Mesothelial cell of epicardium (in vitro differentiated cells): ENCODE data around the gene ROBO1. TPM values are rescaled to one million over a fixed set of nuclear protein-coding genes. Genes with fewer than 3 reads are reported as not detected.
A peak's percentile ranks its signal among the peaks of the same experiment; 100 is the strongest.

Source experiments
- DNase-seq, 2 experiments: peaks; one replicate each; pipeline ENCODE4 v3.0.0; 2021; ENCODE audit warnings: low spot score in 2 of 2; ENCODE audit not compliant: unreplicated experiment in 2 of 2
- H3K27ac Mint-ChIP-seq: 2 replicates; pipeline ENCODE4 v1.8.0; 2021; ENCODE audit warnings: mixed read lengths
- H3K27me3 Mint-ChIP-seq: 2 replicates; pipeline ENCODE4 v1.8.0; 2021; ENCODE audit warnings: low read depth, mixed read lengths
- H3K36me3 Mint-ChIP-seq: 2 replicates; pipeline ENCODE4 v1.8.0; 2021; ENCODE audit warnings: mixed read lengths
- H3K4me1 Mint-ChIP-seq: 2 replicates; pipeline ENCODE4 v1.8.0; 2021; ENCODE audit warnings: mixed read lengths
- H3K4me3 Mint-ChIP-seq: 2 replicates; pipeline ENCODE4 v1.8.0; 2021; ENCODE audit warnings: mild to moderate bottlenecking, moderate library complexity, mixed read lengths
- H3K9me3 Mint-ChIP-seq: 2 replicates; pipeline ENCODE4 v1.8.0; 2021; ENCODE audit warnings: mixed read lengths
- total RNA-seq: library from RNA; stranded (reverse); gene quantifications from 3 replicates; pipeline ENCODE4 v1.2.1, GENCODE V29; 2021
- TF ChIP-seq, protein P1 (sequence below): fragments of 200-600 bp; sonication (generic); IDR thresholded peaks from one replicate; pipeline ENCODE4 v1.5.0; 2021; ENCODE audit warnings: antibody characterized with exemption; ENCODE audit not compliant: unreplicated experiment

The ROBO1 gene
- total RNA-seq, 1 donor from 2014 or later, result 143 TPM

- Mint-ChIP-seq H3K36me3 (peaks cover 4% of the 10 kb centered on the region), H3K4me3 (no peak overlapping the region), H3K27ac (no peak overlapping the region), H3K4me1 (peaks cover 35% of the 10 kb centered on the region), H3K9me3 (peaks cover 7% of the 10 kb centered on the region), H3K27me3 (no peaks in the 10 kb centered on the region)
- DNase-seq, result no peak
- TF ChIP-seq, protein P1, sequence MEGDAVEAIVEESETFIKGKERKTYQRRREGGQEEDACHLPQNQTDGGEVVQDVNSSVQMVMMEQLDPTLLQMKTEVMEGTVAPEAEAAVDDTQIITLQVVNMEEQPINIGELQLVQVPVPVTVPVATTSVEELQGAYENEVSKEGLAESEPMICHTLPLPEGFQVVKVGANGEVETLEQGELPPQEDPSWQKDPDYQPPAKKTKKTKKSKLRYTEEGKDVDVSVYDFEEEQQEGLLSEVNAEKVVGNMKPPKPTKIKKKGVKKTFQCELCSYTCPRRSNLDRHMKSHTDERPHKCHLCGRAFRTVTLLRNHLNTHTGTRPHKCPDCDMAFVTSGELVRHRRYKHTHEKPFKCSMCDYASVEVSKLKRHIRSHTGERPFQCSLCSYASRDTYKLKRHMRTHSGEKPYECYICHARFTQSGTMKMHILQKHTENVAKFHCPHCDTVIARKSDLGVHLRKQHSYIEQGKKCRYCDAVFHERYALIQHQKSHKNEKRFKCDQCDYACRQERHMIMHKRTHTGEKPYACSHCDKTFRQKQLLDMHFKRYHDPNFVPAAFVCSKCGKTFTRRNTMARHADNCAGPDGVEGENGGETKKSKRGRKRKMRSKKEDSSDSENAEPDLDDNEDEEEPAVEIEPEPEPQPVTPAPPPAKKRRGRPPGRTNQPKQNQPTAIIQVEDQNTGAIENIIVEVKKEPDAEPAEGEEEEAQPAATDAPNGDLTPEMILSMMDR, result no peak
These were observed 907.2 kb downstream of the ROBO1 start for GRCh38 chr3:78860567-78860966.

DNA sequence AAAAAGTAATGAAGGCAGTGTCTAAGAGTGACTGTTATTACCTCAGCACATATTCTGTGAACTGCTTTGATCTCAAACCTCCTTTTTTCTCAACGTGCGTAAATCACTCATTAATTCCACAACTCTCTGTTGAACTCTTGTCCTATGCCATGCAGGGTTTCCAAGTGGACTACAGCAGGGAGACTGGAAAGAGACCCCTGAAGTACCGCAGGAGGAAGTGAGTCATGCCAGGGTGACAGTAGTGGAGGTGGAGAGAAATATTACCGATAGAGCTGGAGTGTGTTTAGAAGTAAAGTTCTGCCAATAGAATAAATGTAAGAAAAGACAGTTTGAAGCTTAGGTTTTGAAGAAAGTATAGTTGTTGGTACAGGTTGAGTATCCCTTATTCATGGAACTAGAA, 908.9 kb downstream of the ROBO1 start:
- Mint-ChIP-seq H3K9me3 (peaks cover 7% of the 10 kb centered on the region), H3K4me3 (no peak overlapping the region), H3K27ac (peak overlapping the region; percentile 7), H3K4me1 (peaks cover 42% of the 10 kb centered on the region), H3K36me3 (peaks cover 4% of the 10 kb centered on the region), H3K27me3 (no peaks in the 10 kb centered on the region)
- TF ChIP-seq, protein P1, result no peak
- no peak for DNase-seq

GRCh38 chr3:78858174-78858573, 909.6 kb downstream of the ROBO1 start:
- TF ChIP-seq, protein P1, result no peak
- DNase-seq, result no peak
- Mint-ChIP-seq H3K4me3 (no peak overlapping the region), H3K4me1 (peaks cover 34% of the 10 kb centered on the region), H3K36me3 (peaks cover 4% of the 10 kb centered on the region), H3K27ac (peak overlapping the region; percentile 78), H3K27me3 (no peaks in the 10 kb centered on the region), H3K9me3 (peaks cover 7% of the 10 kb centered on the region)

GRCh38 chr3:78857494-78858111, 910.2 kb downstream of the ROBO1 start:
- no peak for DNase-seq
- H3K36me3 Mint-ChIP-seq, result peaks cover 6% of the 10 kb centered on the region
- peak overlapping the region; percentile 78 for H3K27ac Mint-ChIP-seq
- H3K4me3 Mint-ChIP-seq, result no peak overlapping the region
- H3K27me3 Mint-ChIP-seq, result no peaks in the 10 kb centered on the region
- peaks cover 7% of the 10 kb centered on the region for H3K9me3 Mint-ChIP-seq
- H3K4me1 Mint-ChIP-seq, result peaks cover 33% of the 10 kb centered on the region
- TF ChIP-seq, protein P1, result no peak

DNA sequence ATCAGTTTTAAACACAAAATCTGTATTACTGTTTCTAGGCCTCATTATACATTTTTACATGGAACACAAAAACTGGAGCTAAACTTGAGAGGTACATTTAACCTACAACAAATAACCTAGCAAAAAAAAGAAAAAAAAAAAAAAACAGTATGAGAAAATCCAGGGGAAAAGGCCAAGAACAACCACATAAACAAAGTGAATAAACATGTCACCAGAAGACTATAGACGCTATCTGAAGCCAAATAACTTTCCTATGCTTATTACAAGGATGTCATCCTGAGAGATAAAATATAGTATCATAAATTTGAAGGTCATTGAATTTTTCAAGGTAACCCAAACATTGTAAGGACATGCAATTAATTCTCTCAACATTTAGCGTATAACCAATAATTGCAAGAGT, 911.6 kb downstream of the ROBO1 start:
- Mint-ChIP-seq H3K36me3 (peaks cover 6% of the 10 kb centered on the region), H3K9me3 (peaks cover 7% of the 10 kb centered on the region), H3K27me3 (no peaks in the 10 kb centered on the region), H3K4me3 (no peak overlapping the region), H3K27ac (peak overlapping the region; percentile 78), H3K4me1 (peaks cover 30% of the 10 kb centered on the region)
- DNase-seq, result no peak
- TF ChIP-seq, protein P1, result no peak
